Epithelial cell of esophagus (primary cell): ENCODE measurements around the gene EHD2.

Experiments used
- DNase-seq: peaks from one replicate; pipeline ENCODE4 v3.0.0; 2010; ENCODE audit warnings: low read depth
- H3K4me3 ChIP-seq: 2 replicates; pipeline ENCODE4 v1.5.1; 2011; ENCODE audit warnings: mild to moderate bottlenecking, low read length, control low read depth
- CTCF ChIP-seq: IDR thresholded peaks from 2 replicates; pipeline ENCODE4 v1.5.1; 2011; ENCODE audit warnings: low read depth, mild to moderate bottlenecking, low read length, control low read depth, inconsistent platforms; ENCODE audit not compliant: insufficient read depth; ENCODE audit errors: missing control alignments

EHD2 gene

GRCh38 chr19:47681388-47681787 lies 31.8 kb upstream of the EHD2 start:
- H3K4me3 ChIP-seq: no peak overlapping the region
- DNase-seq: no peak
- no peak for TF ChIP-seq CTCF

GRCh38 chr19:47681936-47682335 lies 31.3 kb upstream of the EHD2 start:
- no peak overlapping the region for H3K4me3 ChIP-seq
- no peak for TF ChIP-seq CTCF
- DNase-seq: no peak

GRCh38 chr19:47682939-47683338 lies 30.3 kb upstream of the EHD2 start:
- TF ChIP-seq CTCF: no peak

GRCh38 chr19:47686679-47687450 lies 26.4 kb upstream of the EHD2 start:
- no peak for TF ChIP-seq CTCF
- H3K4me3 ChIP-seq: no peak overlapping the region
- DNase-seq: no peak

More at GRCh38 chr19:47682939-47683338, 30.3 kb upstream of the EHD2 start:
- DNase-seq: no peak
- H3K4me3 ChIP-seq: no peak overlapping the region

- no peak for DNase-seq
- no peak overlapping the region for H3K4me3 ChIP-seq
These were observed 25.3 kb upstream of the EHD2 start for GRCh38 chr19:47687906-47688305.

GRCh38 chr19:47691090-47691489 lies 22.1 kb upstream of the EHD2 start:
- DNase-seq: no peak
- TF ChIP-seq CTCF: no peak
- no peak overlapping the region for H3K4me3 ChIP-seq

More at GRCh38 chr19:47687906-47688305, 25.3 kb upstream of the EHD2 start:
- no peak for TF ChIP-seq CTCF

GRCh38 chr19:47691782-47692181 lies 21.4 kb upstream of the EHD2 start:
- TF ChIP-seq CTCF: no peak
- H3K4me3 ChIP-seq: no peak overlapping the region

More at GRCh38 chr19:47691782-47692181, 21.4 kb upstream of the EHD2 start:
- DNase-seq: no peak
